Stimulated activated naive CD4-positive, alpha-beta T cell (primary cell): ENCODE measurements around the gene HIP1R.
"Not testable (repeated sequence)": the region's sequence is repeated elsewhere in the genome, so short reads cannot be mapped to it uniquely, and the experiment has no call there.

Source experiments
- DNase-seq, 6 experiments: peaks; one replicate each; lab custom pipeline; 2025; lab: John Stamatoyannopoulos, UW

HIP1R gene

GRCh38 chr12:122872815-122873361, 37.6 kb downstream of the HIP1R start:
- no peak for DNase-seq

- no peak for DNase-seq
Observed at GRCh38 chr12:122873540-122873939, 38.3 kb downstream of the HIP1R start.

GRCh38 chr12:122874081-122874480, 38.8 kb downstream of the HIP1R start:
- peak; percentile 32 to 61 (median 47) for DNase-seq

- peak in 1 of 6 experiments; percentile 15 for DNase-seq
Observed at GRCh38 chr12:122875590-122876220, 40.4 kb downstream of the HIP1R start.

- DNase-seq, result not testable (repeated sequence)
Observed at GRCh38 chr12:122876281-122876680, 41.0 kb downstream of the HIP1R start.

GRCh38 chr12:122876731-122877130, 41.5 kb downstream of the HIP1R start:
- DNase-seq, result no peak

GRCh38 chr12:122878780-122879612, 43.7 kb downstream of the HIP1R start:
- no peak for DNase-seq

GRCh38 chr12:122880155-122880667, 45.0 kb downstream of the HIP1R start:
- DNase-seq, result no peak

GRCh38 chr12:122880668-122881067, 45.4 kb downstream of the HIP1R start:
- DNase-seq, result peak in 2 of 6 experiments; percentile 14 to 18

GRCh38 chr12:122882908-122883558, 47.8 kb downstream of the HIP1R start:
- DNase-seq, result no peak

GRCh38 chr12:122884091-122884826, 49.0 kb downstream of the HIP1R start:
- no peak for DNase-seq

GRCh38 chr12:122884860-122885259, 49.6 kb downstream of the HIP1R start:
- no peak for DNase-seq

GRCh38 chr12:122886161-122886560, 50.9 kb downstream of the HIP1R start:
- DNase-seq, result no peak

- DNase-seq, result no peak
Observed at GRCh38 chr12:122886851-122887818, 51.9 kb downstream of the HIP1R start.

- DNase-seq, result no peak
Observed at GRCh38 chr12:122887819-122888212, 52.6 kb downstream of the HIP1R start.

- peak; percentile 62 to 78 (median 74) for DNase-seq
Observed at GRCh38 chr12:122888232-122888752, 53.0 kb downstream of the HIP1R start.

GRCh38 chr12:122889761-122890520, 54.7 kb downstream of the HIP1R start:
- no peak for DNase-seq

GRCh38 chr12:122891661-122892525, 56.6 kb downstream of the HIP1R start:
- DNase-seq, result no peak
